MM.1S (cell line): ENCODE measurements around the gene PRR36.

Experiments
- DNase-seq: peaks from one replicate; pipeline ENCODE4 v3.0.0-alpha.2; 2015
- H2AFZ ChIP-seq: fragments of 300-600 bp; sonication (generic); 2 replicates; pipeline ENCODE4 v1.6.0; 2016; ENCODE audit warnings: antibody characterized with exemption, low read length
- H3F3A ChIP-seq: fragments of 300-600 bp; sonication (generic); 2 replicates; pipeline ENCODE4 v1.6.1; 2016; ENCODE audit warnings: mild to moderate bottlenecking, antibody characterized with exemption, low read length, moderate library complexity, mixed read lengths; ENCODE audit not compliant: insufficient read depth
- H3K27ac ChIP-seq: fragments of 300-600 bp; sonication (generic); 2 replicates; pipeline ENCODE4 v1.5.1; 2016; ENCODE audit warnings: mild to moderate bottlenecking, low read length
- H3K27me3 ChIP-seq: fragments of 300-600 bp; sonication (generic); replicated peaks from 2 replicates; pipeline ENCODE4 v1.6.0; 2016; ENCODE audit warnings: low read length; ENCODE audit not compliant: insufficient read depth
- H3K36me3 ChIP-seq: fragments of 300-600 bp; sonication (generic); replicated peaks from 2 replicates; pipeline ENCODE4 v1.6.1; 2016; ENCODE audit warnings: mild to moderate bottlenecking, low read length, mixed read lengths; ENCODE audit not compliant: insufficient read depth
- H3K4me1 ChIP-seq: fragments of 300-600 bp; sonication (generic); 2 replicates; pipeline ENCODE4 v1.6.1; 2016; ENCODE audit warnings: low read length, mixed read lengths
- H3K4me2 ChIP-seq: fragments of 300-600 bp; sonication (generic); 2 replicates; pipeline ENCODE4 v1.6.0; 2016; ENCODE audit warnings: low read depth, low read length
- H3K4me3 ChIP-seq: fragments of 300-600 bp; sonication (generic); 2 replicates; pipeline ENCODE4 v1.5.1; 2016; ENCODE audit warnings: low read length, mixed read lengths
- H3K79me2 ChIP-seq: fragments of 300-600 bp; sonication (generic); 2 replicates; pipeline ENCODE4 v1.6.1; 2016; ENCODE audit warnings: mixed run types, low read length, mixed read lengths
- H3K9ac ChIP-seq: fragments of 300-600 bp; sonication (generic); 2 replicates; pipeline ENCODE4 v1.6.1; 2016; ENCODE audit warnings: low read length, mixed read lengths
- H3K9me2 ChIP-seq: fragments of 300-600 bp; sonication (generic); replicated peaks from 2 replicates; pipeline ENCODE4 v1.6.1; 2016; ENCODE audit warnings: mild to moderate bottlenecking, low read length, mixed read lengths; ENCODE audit not compliant: insufficient read depth
- H3K9me3 ChIP-seq: fragments of 300-600 bp; sonication (generic); replicated peaks from 2 replicates; pipeline ENCODE4 v1.6.1; 2016; ENCODE audit warnings: mild to moderate bottlenecking, low read length, mixed read lengths; ENCODE audit not compliant: insufficient read depth
- H4K20me1 ChIP-seq: fragments of 300-600 bp; sonication (generic); 2 replicates; pipeline ENCODE4 v1.6.1; 2016; ENCODE audit warnings: mild to moderate bottlenecking, low read length, moderate library complexity, mixed read lengths; ENCODE audit not compliant: insufficient read depth
- CTCF ChIP-seq: fragments of 300-600 bp; sonication (generic); IDR thresholded peaks from 2 replicates; pipeline ENCODE4 v1.5.1; 2016; ENCODE audit warnings: antibody characterized with exemption, low read length, mixed read lengths
- EZH2 ChIP-seq: fragments of 300-600 bp; sonication (generic); optimal IDR thresholded peaks from 2 replicates; pipeline ENCODE3; 2017; ENCODE audit warnings: low read depth, mild to moderate bottlenecking, antibody characterized with exemption, low read length, mixed read lengths
- EZH2phosphoT487 ChIP-seq: fragments of 300-600 bp; sonication (generic); IDR thresholded peaks from 2 replicates; pipeline ENCODE4 v1.6.1; 2018; ENCODE audit warnings: antibody characterized with exemption, low read length

The PRR36 gene

GRCh38 chr19:7874897-7875273, 695 bp upstream of the PRR36 start:
- H3K4me3 ChIP-seq, result no peak overlapping the region
- peaks cover 12% of the 10 kb centered on the region for H3F3A ChIP-seq
- H3K27me3 ChIP-seq, result peaks cover 30% of the 10 kb centered on the region
- TF ChIP-seq EZH2, result no peak
- TF ChIP-seq EZH2phosphoT487, result no peak
- TF ChIP-seq CTCF, result no peak
- H2AFZ ChIP-seq, result no peak overlapping the region
- H4K20me1 ChIP-seq, result no peaks in the 10 kb centered on the region
- H3K27ac ChIP-seq, result no peak overlapping the region
- no peak overlapping the region for H3K9ac ChIP-seq
- no peaks in the 10 kb centered on the region for H3K9me3 ChIP-seq
- no peak for DNase-seq
- H3K4me1 ChIP-seq, result peaks cover 11% of the 10 kb centered on the region; the same call in 1 of the 2 replicates
- no peaks in the 10 kb centered on the region for H3K9me2 ChIP-seq
- H3K36me3 ChIP-seq, result no peaks in the 10 kb centered on the region
- H3K79me2 ChIP-seq, result no peaks in the 10 kb centered on the region
- no peak overlapping the region for H3K4me2 ChIP-seq

GRCh38 chr19:7873304-7874075, 700 bp downstream of the PRR36 start:
- Histone ChIP-seq H3K9me3 (no peaks in the 10 kb centered on the region), H3K27ac (no peak overlapping the region), H3K79me2 (no peaks in the 10 kb centered on the region), H4K20me1 (no peaks in the 10 kb centered on the region), H3F3A (peaks cover 12% of the 10 kb centered on the region), H3K4me3 (no peak overlapping the region), H3K9ac (no peak overlapping the region), H3K36me3 (no peaks in the 10 kb centered on the region), H3K27me3 (peaks cover 30% of the 10 kb centered on the region), H3K4me2 (no peak overlapping the region), H3K4me1 (peaks cover 11% of the 10 kb centered on the region; the same call in 1 of the 2 replicates), H2AFZ (no peak overlapping the region), H3K9me2 (no peaks in the 10 kb centered on the region)
- no peak for DNase-seq
- TF ChIP-seq CTCF (no peak), EZH2 (no peak), EZH2phosphoT487 (no peak)

- Histone ChIP-seq H3K9ac (no peak overlapping the region), H3K9me3 (no peaks in the 10 kb centered on the region), H4K20me1 (no peaks in the 10 kb centered on the region), H3K36me3 (no peaks in the 10 kb centered on the region), H3F3A (peaks cover 12% of the 10 kb centered on the region), H3K9me2 (no peaks in the 10 kb centered on the region), H3K79me2 (no peaks in the 10 kb centered on the region), H2AFZ (no peak overlapping the region), H3K27ac (no peak overlapping the region), H3K4me3 (no peak overlapping the region), H3K4me2 (no peak overlapping the region), H3K4me1 (peaks cover 11% of the 10 kb centered on the region; the same call in 1 of the 2 replicates), H3K27me3 (peaks cover 30% of the 10 kb centered on the region)
- DNase-seq, result no peak
- TF ChIP-seq CTCF (no peak), EZH2phosphoT487 (no peak), EZH2 (no peak)
These were observed 1.6 kb downstream of the PRR36 start for GRCh38 chr19:7872306-7873204.
